GM12878 (cell line): ENCODE measurements around the gene NOS3.

Source experiments
- FOXM1 ChIP-seq: IDR thresholded peaks from 2 replicates; pipeline ENCODE4 v1.6.1; 2012; ENCODE audit warnings: low read depth, mild to moderate bottlenecking, inconsistent platforms, low read length, moderate library complexity
- LARP7 ChIP-seq: fragments of 450-650 bp; IDR thresholded peaks from 2 replicates; pipeline ENCODE4 v1.6.1; 2017; ENCODE audit warnings: mild to moderate bottlenecking
- NFYA ChIP-seq: IDR thresholded peaks from 2 replicates; pipeline ENCODE4 v1.6.1; 2011; ENCODE audit warnings: low read depth, mild to moderate bottlenecking, low read length, improper control_type of control experiment, borderline replicate concordance
- TAF1 ChIP-seq: IDR thresholded peaks from 2 replicates; pipeline ENCODE4 v1.6.1; 2011; ENCODE audit warnings: mild to moderate bottlenecking, low read depth, low read length, borderline replicate concordance
- YY1 ChIP-seq: IDR thresholded peaks from 2 replicates; pipeline ENCODE4 v1.6.1; 2011; ENCODE audit warnings: low read depth, mild to moderate bottlenecking, low read length
- ZSCAN29 ChIP-seq: fragments of 450-650 bp; IDR thresholded peaks from 2 replicates; pipeline ENCODE4 v1.6.1; 2017; ENCODE audit warnings: mild to moderate bottlenecking, moderate library complexity
- TF ChIP-seq, protein P1 (sequence below), 3 experiments: IDR thresholded peaks in 2 of 3; conservative IDR thresholded peaks in 1 of 3; 2 replicates each; pipeline ENCODE4 v1.5.1; 2011; ENCODE audit warnings: low read depth in 3 of 3, low read length in 3 of 3, mild to moderate bottlenecking in 3 of 3, control low read depth in 2 of 3, moderate library complexity in 2 of 3, inconsistent platforms in 1 of 3, mixed read lengths in 1 of 3; ENCODE audit not compliant: control insufficient read depth in 2 of 3, insufficient read depth in 1 of 3; ENCODE audit errors: extremely low read depth in 1 of 3

GRCh38 chr7:150949971-150950491 lies 40.8 kb upstream of the NOS3 start:
- TF ChIP-seq, protein P1, sequence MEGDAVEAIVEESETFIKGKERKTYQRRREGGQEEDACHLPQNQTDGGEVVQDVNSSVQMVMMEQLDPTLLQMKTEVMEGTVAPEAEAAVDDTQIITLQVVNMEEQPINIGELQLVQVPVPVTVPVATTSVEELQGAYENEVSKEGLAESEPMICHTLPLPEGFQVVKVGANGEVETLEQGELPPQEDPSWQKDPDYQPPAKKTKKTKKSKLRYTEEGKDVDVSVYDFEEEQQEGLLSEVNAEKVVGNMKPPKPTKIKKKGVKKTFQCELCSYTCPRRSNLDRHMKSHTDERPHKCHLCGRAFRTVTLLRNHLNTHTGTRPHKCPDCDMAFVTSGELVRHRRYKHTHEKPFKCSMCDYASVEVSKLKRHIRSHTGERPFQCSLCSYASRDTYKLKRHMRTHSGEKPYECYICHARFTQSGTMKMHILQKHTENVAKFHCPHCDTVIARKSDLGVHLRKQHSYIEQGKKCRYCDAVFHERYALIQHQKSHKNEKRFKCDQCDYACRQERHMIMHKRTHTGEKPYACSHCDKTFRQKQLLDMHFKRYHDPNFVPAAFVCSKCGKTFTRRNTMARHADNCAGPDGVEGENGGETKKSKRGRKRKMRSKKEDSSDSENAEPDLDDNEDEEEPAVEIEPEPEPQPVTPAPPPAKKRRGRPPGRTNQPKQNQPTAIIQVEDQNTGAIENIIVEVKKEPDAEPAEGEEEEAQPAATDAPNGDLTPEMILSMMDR (IDR thresholded peaks at IDR 0.05 in 2 of 3, conservative IDR thresholded peaks at IDR 0.05 in 1 of 3; ENCODE audit: control insufficient read depth in 2 of 3, extremely low read depth in 1 of 3, insufficient read depth in 1 of 3, low read depth in 3 of 3, low read length in 3 of 3): no peak
- TF ChIP-seq FOXM1 (no peak), TAF1 (no peak), YY1 (no peak), LARP7 (no peak), NFYA (no peak), ZSCAN29 (no peak)
